Fibroblast of villous mesenchyme (primary cell): ENCODE data around the gene PFKP. TPM values are rescaled to one million over a fixed set of nuclear protein-coding genes. Genes with fewer than 3 reads are reported as not detected.

Experiments used
- DNase-seq: peaks from one replicate; pipeline ENCODE4 v3.0.0-alpha.2; 2010; ENCODE audit warnings: low read depth
- H3K4me3 ChIP-seq: 2 replicates; pipeline ENCODE4 v1.5.1; 2011; ENCODE audit warnings: low read depth, mild to moderate bottlenecking, low read length
- total RNA-seq: library from RNA; depleted of rRNA; stranded (reverse); fragments of >200 nt; gene quantifications from 2 replicates; pipeline ENCODE4 v1.2.3, GENCODE V29; 2012
- TF ChIP-seq, protein P1 (sequence below): IDR thresholded peaks from 2 replicates; pipeline ENCODE4 v1.5.1; 2012; ENCODE audit warnings: low read depth, mild to moderate bottlenecking, low read length; ENCODE audit not compliant: insufficient read depth

Gene PFKP
- total RNA-seq, 1 donor = 120 TPM

DNA sequence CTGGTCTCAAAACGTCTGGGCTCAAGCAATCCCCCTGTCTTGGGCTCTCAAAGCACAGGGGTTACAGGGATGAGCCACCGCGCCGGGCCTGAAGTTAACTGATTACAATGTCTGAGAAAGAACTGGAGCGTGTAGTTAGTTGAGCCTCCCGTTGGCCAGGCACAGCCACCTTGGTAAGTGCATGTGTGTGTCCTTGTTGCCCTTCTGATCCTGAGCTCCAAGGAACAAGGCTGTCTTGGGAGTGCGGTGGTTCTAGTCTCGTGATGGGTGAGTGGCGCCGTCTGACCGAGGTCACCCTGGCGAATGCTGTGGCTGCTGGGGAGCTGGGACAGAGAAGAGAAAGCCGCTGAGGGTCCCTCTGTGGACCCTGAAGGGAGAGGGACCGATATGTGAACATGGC, 54.7 kb downstream of the PFKP start:
- no peak overlapping the region for H3K4me3 ChIP-seq
- no peak for DNase-seq
- TF ChIP-seq, protein P1, sequence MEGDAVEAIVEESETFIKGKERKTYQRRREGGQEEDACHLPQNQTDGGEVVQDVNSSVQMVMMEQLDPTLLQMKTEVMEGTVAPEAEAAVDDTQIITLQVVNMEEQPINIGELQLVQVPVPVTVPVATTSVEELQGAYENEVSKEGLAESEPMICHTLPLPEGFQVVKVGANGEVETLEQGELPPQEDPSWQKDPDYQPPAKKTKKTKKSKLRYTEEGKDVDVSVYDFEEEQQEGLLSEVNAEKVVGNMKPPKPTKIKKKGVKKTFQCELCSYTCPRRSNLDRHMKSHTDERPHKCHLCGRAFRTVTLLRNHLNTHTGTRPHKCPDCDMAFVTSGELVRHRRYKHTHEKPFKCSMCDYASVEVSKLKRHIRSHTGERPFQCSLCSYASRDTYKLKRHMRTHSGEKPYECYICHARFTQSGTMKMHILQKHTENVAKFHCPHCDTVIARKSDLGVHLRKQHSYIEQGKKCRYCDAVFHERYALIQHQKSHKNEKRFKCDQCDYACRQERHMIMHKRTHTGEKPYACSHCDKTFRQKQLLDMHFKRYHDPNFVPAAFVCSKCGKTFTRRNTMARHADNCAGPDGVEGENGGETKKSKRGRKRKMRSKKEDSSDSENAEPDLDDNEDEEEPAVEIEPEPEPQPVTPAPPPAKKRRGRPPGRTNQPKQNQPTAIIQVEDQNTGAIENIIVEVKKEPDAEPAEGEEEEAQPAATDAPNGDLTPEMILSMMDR = no peak

DNA sequence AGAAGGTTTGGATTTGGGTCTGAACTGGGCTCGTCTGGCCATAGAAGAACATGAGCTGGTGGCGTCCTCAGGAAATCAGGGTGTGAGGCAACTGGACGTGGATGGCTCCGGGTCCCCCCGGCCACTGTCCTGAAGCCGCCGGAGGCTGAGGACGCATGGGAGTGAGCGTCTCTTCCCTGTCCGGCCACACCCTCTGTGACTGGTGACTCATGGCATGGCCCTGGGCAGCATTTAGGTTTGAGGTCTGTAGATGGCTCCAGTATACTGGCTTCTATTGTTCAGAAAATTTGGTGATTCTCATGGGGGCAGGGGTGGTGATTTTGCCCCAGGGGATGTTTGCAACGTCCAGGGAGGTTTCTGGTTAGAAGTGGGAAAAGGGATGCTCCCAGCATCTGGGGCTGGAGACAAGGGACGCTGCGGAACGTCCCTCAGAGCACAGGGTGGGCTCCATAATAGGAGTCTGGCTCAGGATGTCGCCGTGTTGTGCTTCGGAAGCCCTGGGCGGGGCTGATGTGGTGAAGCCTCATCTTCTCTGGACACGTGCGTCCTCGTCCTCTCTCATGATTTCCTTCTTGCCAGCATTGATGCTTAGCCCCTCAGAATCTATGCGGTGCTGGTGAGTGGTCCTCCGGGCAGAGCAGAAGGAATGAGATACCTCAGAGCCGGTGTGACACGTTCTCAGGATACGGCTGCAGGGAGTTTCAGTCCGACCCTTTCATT, 55.3 kb downstream of the PFKP start:
- DNase-seq = no peak
- TF ChIP-seq, protein P1 = no peak

DNA sequence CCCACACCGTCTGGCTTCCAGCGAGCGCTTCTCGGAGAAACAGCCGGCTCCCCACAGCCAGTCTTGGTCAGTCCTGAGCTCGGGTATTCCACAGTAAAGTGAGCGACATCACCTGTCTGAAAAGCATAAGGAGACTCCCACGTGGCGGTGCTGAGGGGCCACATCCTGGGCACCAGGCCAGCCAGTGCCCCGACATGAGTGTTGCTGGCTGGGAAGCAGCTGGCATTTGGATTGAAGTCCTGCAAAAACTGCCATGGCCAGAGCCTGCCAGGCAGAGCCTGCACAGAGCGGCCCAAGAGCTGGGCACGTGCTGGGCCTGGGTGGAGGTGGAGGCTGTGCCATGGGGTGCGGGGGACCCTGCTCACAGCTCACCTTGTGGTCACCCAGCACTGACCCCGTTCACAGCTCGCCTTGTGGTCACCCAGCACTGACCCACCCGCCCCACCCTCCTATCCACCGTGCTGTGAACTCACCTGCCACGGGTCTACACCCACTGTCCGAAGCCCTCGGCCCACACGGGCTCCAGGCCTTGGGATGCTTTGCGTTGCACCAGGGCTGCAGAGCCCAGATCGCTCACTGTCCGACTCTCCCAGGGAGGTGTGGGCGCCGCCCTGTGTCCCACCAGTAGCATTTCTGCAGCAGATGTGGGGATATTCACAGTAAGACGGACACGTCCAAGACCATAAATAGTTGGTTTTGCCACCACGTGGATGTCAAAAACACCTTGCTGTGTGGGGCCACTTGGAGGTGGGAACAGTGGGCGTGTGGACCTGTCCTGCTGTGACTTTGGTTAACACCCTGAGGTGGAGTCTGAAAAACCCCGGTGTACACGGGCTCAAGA, 56.4 kb downstream of the PFKP start:
- TF ChIP-seq, protein P1 = no peak
- DNase-seq = no peak
- no peak overlapping the region for H3K4me3 ChIP-seq

More for the DNA sequence above, 55.3 kb downstream of the PFKP start:
- no peak overlapping the region for H3K4me3 ChIP-seq

DNA sequence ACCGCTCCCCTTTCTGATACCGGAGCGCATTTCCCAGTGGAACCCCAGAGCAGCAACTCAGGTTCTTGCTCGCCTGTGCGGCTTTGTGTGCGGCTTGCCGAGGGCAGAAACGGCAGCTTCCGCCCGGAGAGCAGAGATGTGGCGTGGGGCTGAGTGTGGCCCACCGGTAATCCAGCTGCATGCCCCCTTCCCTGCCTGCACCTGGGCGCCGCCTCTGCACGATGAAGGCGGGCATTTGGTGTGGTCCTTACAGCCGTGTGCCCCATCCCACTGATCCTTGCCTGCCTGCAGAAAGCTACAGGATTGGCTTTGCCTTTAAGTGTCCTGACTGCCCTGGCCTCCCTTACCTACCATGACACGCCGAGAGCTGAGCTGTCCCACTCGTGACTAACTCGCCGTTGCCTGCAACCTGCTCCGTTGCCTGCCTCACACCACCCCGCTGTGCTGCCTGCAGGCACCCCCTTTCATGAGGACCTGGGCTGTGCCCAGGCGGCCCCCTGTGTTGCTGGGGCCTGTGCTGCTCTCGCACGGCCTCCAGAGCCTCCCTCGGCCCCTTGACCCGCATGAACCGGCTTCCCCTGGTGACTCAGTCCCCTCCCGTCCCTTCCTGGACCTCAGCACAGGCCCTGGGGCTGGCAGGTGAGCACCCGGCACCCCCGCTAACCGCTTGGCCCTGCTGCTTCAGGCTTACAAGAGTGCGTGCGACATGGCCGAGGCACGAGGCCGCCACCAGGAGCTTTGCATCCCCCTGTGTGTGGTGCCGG, 57.2 kb downstream of the PFKP start:
- DNase-seq = no peak
- H3K4me3 ChIP-seq = no peak overlapping the region

DNA sequence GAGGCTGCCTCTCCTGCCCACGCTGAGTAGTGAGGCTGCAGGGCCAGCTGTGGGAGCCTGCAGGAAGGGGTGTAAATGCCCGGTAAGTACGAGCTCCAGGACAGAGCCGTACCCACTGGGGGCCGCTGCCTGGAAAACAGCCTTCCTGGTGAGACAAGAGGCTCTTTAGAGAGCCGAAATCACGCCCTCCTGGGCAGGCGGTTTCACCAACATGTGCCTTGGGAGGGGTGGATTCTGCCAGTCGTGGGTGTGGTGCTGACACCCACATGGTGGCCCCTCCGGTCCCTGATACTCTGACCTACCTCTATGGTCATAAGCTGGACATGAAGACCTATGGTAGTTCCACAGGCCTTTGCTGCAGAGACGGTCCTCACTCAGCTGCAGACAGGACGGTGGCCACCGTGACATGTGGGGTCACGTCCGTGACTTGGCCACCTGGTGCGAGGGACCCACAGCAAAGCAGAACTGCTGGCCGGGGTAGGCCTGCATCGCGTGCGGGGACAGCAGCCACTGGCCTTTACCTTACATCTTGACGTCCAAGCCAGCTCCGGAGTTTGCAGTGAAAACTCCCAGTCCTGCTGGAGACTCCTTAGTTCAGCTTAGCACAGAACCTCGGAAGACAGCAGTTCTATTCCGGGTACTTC, 58.3 kb downstream of the PFKP start:
- no peak overlapping the region for H3K4me3 ChIP-seq
- TF ChIP-seq, protein P1 = no peak
- no peak for DNase-seq

More for the DNA sequence above, 57.2 kb downstream of the PFKP start:
- TF ChIP-seq, protein P1 = no peak

DNA sequence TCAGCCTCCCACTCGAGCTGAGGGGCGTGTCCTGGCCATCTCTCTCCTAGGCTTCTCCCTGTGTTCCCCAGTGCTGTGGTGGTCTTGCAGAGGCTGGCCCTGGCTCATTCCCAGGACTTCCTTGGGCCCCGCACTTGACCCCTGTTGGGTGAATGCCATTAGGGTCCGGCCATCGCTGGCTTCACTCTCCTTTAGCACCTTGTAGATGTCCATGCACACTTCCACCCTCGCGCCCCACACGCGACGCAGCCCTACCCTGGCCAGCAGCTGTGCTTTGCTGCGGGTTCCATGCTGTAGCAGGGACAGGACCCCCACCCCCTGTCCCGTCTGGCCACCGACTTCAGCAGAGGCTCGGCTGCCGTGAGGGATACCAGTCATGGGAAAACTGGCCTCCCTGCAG, 58.9 kb downstream of the PFKP start:
- TF ChIP-seq, protein P1 = no peak
- no peak for DNase-seq
- H3K4me3 ChIP-seq = no peak overlapping the region
